ENCODE data around the gene IGSF21. TPM values are rescaled to one million over a fixed set of nuclear protein-coding genes. Genes with fewer than 3 reads are reported as not detected.

Gene IGSF21
- not detected in 2 replicates for total RNA-seq

- no peak for TF ChIP-seq CTCF (conservative IDR thresholded peaks at IDR 0.05; ENCODE audit: low read depth, low read length)
- no peak within 1 kb of the TSS for H3K4me3 ChIP-seq (ENCODE audit: low read depth, low read length)
- no peak for DNase-seq (ENCODE audit: low read depth)
Measured at GRCh38 chr1:18107369-18108298, at the start of gene IGSF21. Gene IGSF21 (plus strand): TSS chr1:18107798. CDS start chr1:18108129, 331 bp downstream.

DNA sequence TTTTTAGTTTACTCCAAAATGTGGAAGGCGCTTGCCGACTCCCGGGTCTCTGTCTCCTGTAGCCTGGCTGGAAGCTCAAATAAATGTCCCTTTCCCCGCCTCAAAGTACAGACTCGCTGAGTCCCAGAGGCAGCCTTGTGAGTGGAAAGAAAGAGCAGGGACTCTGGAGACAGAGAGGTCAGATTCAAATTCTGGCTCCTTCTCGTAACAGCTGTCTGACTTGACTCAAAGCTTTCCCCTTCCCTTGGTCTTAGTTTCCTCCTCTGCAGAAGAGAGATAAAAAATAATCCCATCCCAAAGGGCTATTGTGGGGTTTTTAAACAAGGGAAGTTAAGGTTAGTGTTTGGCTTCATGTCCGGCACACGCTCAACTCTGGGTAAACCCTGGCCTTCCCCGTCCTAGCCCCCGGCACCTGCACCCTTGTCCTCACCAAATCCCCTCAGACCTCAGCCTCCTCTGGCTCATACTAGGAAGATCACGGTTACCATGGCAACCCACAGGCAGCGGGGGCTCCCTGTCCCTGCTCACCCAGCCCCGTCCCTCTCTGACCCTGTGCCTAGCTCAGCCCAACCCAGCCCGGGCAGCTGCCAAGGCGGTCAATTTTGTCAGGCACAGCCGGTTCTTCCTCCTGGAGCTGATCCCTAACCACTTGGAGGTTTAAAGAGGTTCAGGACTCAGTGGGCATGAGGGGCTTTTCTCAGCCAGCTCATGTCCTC is 49.2 kb upstream of the IGSF21 start:
- no peak for TF ChIP-seq CTCF (conservative IDR thresholded peaks at IDR 0.05; ENCODE audit: low read depth, low read length)
- H3K4me3 ChIP-seq (ENCODE audit: low read depth, low read length) = no peak overlapping the region
- no peak for DNase-seq (ENCODE audit: low read depth)

- H3K4me3 ChIP-seq (ENCODE audit: low read depth, low read length) = no peak overlapping the region
- TF ChIP-seq CTCF (conservative IDR thresholded peaks at IDR 0.05; ENCODE audit: low read depth, low read length) = no peak
- no peak for DNase-seq (ENCODE audit: low read depth)
Measured at GRCh38 chr1:18058981-18059605, 48.5 kb upstream of the IGSF21 start.

DNA sequence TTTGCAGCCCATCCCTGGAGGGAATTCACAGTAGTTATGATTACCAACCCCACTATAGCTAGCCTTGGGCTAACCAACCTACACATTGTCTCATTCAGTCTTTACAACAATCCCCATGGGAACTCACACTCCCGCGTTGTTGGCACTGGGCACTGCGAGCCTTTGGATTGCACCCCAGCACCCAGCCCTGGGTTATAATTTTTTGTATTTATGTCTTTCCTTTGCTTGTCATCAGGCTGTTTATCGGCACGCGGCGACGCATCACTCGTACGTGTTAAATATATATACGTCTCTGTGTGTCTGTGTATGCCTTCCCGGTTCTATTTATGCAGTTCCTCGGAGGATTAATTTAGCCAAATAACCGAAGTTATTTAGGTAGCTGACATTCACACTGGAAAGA is 47.2 kb upstream of the IGSF21 start:
- DNase-seq (ENCODE audit: low read depth) = no peak
- no peak overlapping the region for H3K4me3 ChIP-seq (ENCODE audit: low read depth, low read length)
- no peak for TF ChIP-seq CTCF (conservative IDR thresholded peaks at IDR 0.05; ENCODE audit: low read depth, low read length)

- no peak overlapping the region for H3K4me3 ChIP-seq (ENCODE audit: low read depth, low read length)
- DNase-seq (ENCODE audit: low read depth) = no peak
- no peak for TF ChIP-seq CTCF (conservative IDR thresholded peaks at IDR 0.05; ENCODE audit: low read depth, low read length)
Measured at GRCh38 chr1:18062185-18062584, 45.4 kb upstream of the IGSF21 start.

- no peak overlapping the region for H3K4me3 ChIP-seq (ENCODE audit: low read depth, low read length)
- DNase-seq (ENCODE audit: low read depth) = no peak
- no peak for TF ChIP-seq CTCF (conservative IDR thresholded peaks at IDR 0.05; ENCODE audit: low read depth, low read length)
Measured at GRCh38 chr1:18064534-18064933, 43.1 kb upstream of the IGSF21 start.
